Measurements from ENCODE around the gene CSN1S1.

CSN1S1 gene

DNA sequence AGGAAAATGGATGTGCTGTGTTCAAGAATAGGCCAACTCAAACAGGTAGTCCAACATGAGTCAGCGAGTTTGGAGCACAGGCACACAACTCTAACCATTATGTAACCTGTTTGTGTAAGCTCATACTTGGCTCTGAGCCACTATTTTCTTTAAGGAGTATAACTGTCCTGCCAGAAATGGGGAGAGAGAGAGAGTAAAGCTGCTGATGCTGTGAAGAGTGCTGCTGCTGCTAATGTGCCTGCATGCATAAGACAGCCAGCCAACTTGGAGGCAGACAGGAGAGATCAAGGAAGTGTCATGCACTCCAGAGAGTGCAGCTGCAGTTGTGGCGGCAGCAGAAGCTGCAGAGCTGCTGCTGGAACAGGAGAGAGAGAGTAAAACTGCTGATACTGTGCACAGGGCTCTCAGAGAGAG lies 53.2 kb downstream of the CSN1S1 start:
- Histone ChIP-seq H3K4me3 (ENCODE audit: low read depth in 1 of 5, low read length in 5 of 5) (no peak overlapping the region), H3K9ac (ENCODE audit: low read length in 5 of 5) (no peak overlapping the region), H3K4me1 (ENCODE audit: control insufficient read depth in 5 of 5, insufficient read depth in 5 of 5, low read length in 5 of 5) (peaks cover 0 to 10% (median 0%) of the 10 kb centered on the region in 5 donors), H3K9me3 (ENCODE audit: control insufficient read depth in 5 of 5, low read length in 5 of 5) (no peaks in the 10 kb centered on the region), H3K27me3 (ENCODE audit: control insufficient read depth in 5 of 5, insufficient read depth in 4 of 5, low read length in 5 of 5) (no peaks in the 10 kb centered on the region), H3K36me3 (ENCODE audit: control insufficient read depth in 5 of 5, insufficient read depth in 5 of 5, low read length in 5 of 5) (no peaks in the 10 kb centered on the region), H3K27ac (ENCODE audit: low read depth, low read length) (no peak overlapping the region)

DNA sequence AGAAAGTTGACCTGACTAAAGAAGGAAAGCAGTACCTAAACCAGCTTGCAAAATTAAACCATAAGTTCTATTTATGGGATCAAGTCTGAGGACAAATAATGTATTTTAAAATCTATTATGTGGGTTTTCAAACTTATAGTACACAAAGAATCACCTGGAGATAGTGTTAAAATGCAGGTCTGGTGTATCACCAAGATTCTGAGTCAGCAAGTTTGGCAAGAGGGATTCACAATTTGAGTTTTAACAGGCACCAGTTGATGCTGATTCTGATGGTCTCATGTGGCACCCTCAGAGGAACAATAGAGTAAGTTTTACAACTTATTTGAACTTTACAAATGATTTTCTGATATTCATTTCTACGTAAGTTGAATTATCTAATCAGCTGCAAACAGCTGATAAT lies 55.8 kb downstream of the CSN1S1 start:
- no peak overlapping the region for H3K27ac ChIP-seq (ENCODE audit: low read depth, low read length)
- no peaks in the 10 kb centered on the region for H3K9me3 ChIP-seq (ENCODE audit: control insufficient read depth in 5 of 5, low read length in 5 of 5)
- peaks cover 0 to 10% (median 0%) of the 10 kb centered on the region in 5 donors for H3K4me1 ChIP-seq (ENCODE audit: control insufficient read depth in 5 of 5, insufficient read depth in 5 of 5, low read length in 5 of 5)
- no peak overlapping the region for H3K4me3 ChIP-seq (ENCODE audit: low read depth in 1 of 5, low read length in 5 of 5)
- H3K27me3 ChIP-seq (ENCODE audit: control insufficient read depth in 5 of 5, insufficient read depth in 4 of 5, low read length in 5 of 5) = no peaks in the 10 kb centered on the region
- H3K9ac ChIP-seq (ENCODE audit: low read length in 5 of 5) = no peak overlapping the region
- H3K36me3 ChIP-seq (ENCODE audit: control insufficient read depth in 5 of 5, insufficient read depth in 5 of 5, low read length in 5 of 5) = no peaks in the 10 kb centered on the region

DNA sequence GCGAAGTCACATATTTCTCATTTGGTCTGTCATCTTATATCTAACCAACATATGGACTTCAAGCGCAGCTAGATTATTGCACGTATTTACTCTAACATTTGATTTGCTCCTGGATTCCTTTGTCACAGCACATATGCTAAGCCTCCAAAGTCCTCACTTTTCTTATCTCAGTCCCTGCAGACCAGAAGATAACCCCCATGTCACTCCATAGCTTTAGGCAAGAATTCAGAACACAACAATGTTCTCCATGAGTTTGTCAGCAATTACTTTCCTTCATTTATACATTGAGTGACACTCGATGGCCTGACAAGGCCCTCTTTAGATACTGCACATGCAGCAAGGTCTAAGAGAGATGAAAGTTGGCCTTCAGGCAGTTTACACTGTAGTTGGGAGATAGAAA lies 60.1 kb downstream of the CSN1S1 start:
- H3K36me3 ChIP-seq (ENCODE audit: control insufficient read depth in 5 of 5, insufficient read depth in 5 of 5, low read length in 5 of 5) = no peaks in the 10 kb centered on the region
- no peaks in the 10 kb centered on the region for H3K4me1 ChIP-seq (ENCODE audit: control insufficient read depth in 5 of 5, insufficient read depth in 5 of 5, low read length in 5 of 5)
- H3K9ac ChIP-seq (ENCODE audit: low read length in 5 of 5) = no peak overlapping the region
- no peak overlapping the region for H3K27ac ChIP-seq (ENCODE audit: low read depth, low read length)
- no peak overlapping the region for H3K4me3 ChIP-seq (ENCODE audit: low read depth in 1 of 5, low read length in 5 of 5)
- H3K27me3 ChIP-seq (ENCODE audit: control insufficient read depth in 5 of 5, insufficient read depth in 4 of 5, low read length in 5 of 5) = no peaks in the 10 kb centered on the region
- no peaks in the 10 kb centered on the region for H3K9me3 ChIP-seq (ENCODE audit: control insufficient read depth in 5 of 5, low read length in 5 of 5)

- peaks cover 0 to 2% (median 0%) of the 10 kb centered on the region in 5 donors for H3K4me1 ChIP-seq (ENCODE audit: control insufficient read depth in 5 of 5, insufficient read depth in 5 of 5, low read length in 5 of 5)
- H3K27ac ChIP-seq (ENCODE audit: low read depth, low read length) = no peak overlapping the region
- H3K9me3 ChIP-seq (ENCODE audit: control insufficient read depth in 5 of 5, low read length in 5 of 5) = no peaks in the 10 kb centered on the region
- H3K9ac ChIP-seq (ENCODE audit: low read length in 5 of 5) = no peak overlapping the region
- H3K36me3 ChIP-seq (ENCODE audit: control insufficient read depth in 5 of 5, insufficient read depth in 5 of 5, low read length in 5 of 5) = no peaks in the 10 kb centered on the region
- no peak overlapping the region for H3K4me3 ChIP-seq (ENCODE audit: low read depth in 1 of 5, low read length in 5 of 5)
- H3K27me3 ChIP-seq (ENCODE audit: control insufficient read depth in 5 of 5, insufficient read depth in 4 of 5, low read length in 5 of 5) = no peaks in the 10 kb centered on the region
These were observed 63.9 kb downstream of the CSN1S1 start for GRCh38 chr4:69994782-69995181.

- H3K36me3 ChIP-seq (ENCODE audit: control insufficient read depth in 5 of 5, insufficient read depth in 5 of 5, low read length in 5 of 5) = no peaks in the 10 kb centered on the region
- H3K27ac ChIP-seq (ENCODE audit: low read depth, low read length) = no peak within 1 kb of the TSS
- no peak within 1 kb of the TSS for H3K4me3 ChIP-seq (ENCODE audit: low read depth in 1 of 5, low read length in 5 of 5)
- no peaks in the 10 kb centered on the region for H3K27me3 ChIP-seq (ENCODE audit: control insufficient read depth in 5 of 5, insufficient read depth in 4 of 5, low read length in 5 of 5)
- H3K9me3 ChIP-seq (ENCODE audit: control insufficient read depth in 5 of 5, low read length in 5 of 5) = no peaks in the 10 kb centered on the region
- peaks cover 0 to 2% (median 0%) of the 10 kb centered on the region in 5 donors for H3K4me1 ChIP-seq (ENCODE audit: control insufficient read depth in 5 of 5, insufficient read depth in 5 of 5, low read length in 5 of 5)
- no peak within 1 kb of the TSS for H3K9ac ChIP-seq (ENCODE audit: low read length in 5 of 5)
These were observed 64.7 kb downstream of the CSN1S1 start, which contains the start of gene STATH for GRCh38 chr4:69995526-69996016. Gene STATH (plus strand): TSS chr4:69995966. CDS start chr4:69998438, 2,472 bp downstream.

All from subcutaneous abdominal adipose tissue (tissue), 5 donors.